IMR-90 (cell line): ENCODE measurements around the gene SOX9. TPM values are rescaled to one million over a fixed set of nuclear protein-coding genes. Genes with fewer than 3 reads are reported as not detected.

Source experiments
- ATAC-seq: fragments of 200-7000 bp; cut with Tn5 transposase; 2 replicates; pipeline ENCODE4 v1.9.1; 2020; ENCODE audit warnings: low read depth, mild to moderate bottlenecking, moderate library complexity
- BruUV-seq: library from RNA; stranded (reverse); fragments of 400-500 nt; replicated peaks from 2 replicates; lab custom pipeline; 2021; lab: Mats Ljungman, UMichigan
- CTCF ChIA-PET: fragments of 300-600 bp; formaldehyde crosslinking; extraction: SDS; loops from one replicate; lab custom pipeline; 2021; ENCODE audit warnings: antibody characterized with exemption; lab: Yijun Ruan, JAX
- POLR2A ChIA-PET: fragments of 300-600 bp; sonication (Branson Sonifier 250); formaldehyde crosslinking; loops from one replicate; lab custom pipeline; 2022; ENCODE audit warnings: antibody characterized with exemption; ENCODE audit not compliant: unreplicated experiment; lab: Charles Lee
- DNase-seq: peaks from one replicate; pipeline ENCODE4 v3.0.0; 2013
- H2AFZ ChIP-seq: replicated peaks from 2 replicates; pipeline ENCODE3; 2013; ENCODE audit warnings: low read length, mild to moderate bottlenecking; ENCODE audit not compliant: poor library complexity
- H2AK5ac ChIP-seq: 2 replicates; pipeline ENCODE4 v1.6.1; 2013; ENCODE audit warnings: low read depth, low read length, inconsistent platforms
- H2AK9ac ChIP-seq: replicated peaks from 2 replicates; pipeline ENCODE3; 2013; ENCODE audit warnings: mild to moderate bottlenecking, low read depth, low read length, moderate library complexity; ENCODE audit not compliant: poor library complexity
- H2BK120ac ChIP-seq: 2 replicates; pipeline ENCODE4 v1.6.1; 2013; ENCODE audit warnings: low read depth, low read length, inconsistent platforms
- H2BK15ac ChIP-seq: 3 replicates; pipeline ENCODE4 v1.6.1; 2013; ENCODE audit warnings: low read depth, low read length, inconsistent platforms
- H2BK20ac ChIP-seq: 2 replicates; pipeline ENCODE4 v1.6.1; 2013; ENCODE audit warnings: low read depth, mild to moderate bottlenecking, inconsistent platforms, low read length, moderate library complexity
- H2BK5ac ChIP-seq: 2 replicates; pipeline ENCODE4 v1.6.1; 2013; ENCODE audit warnings: mild to moderate bottlenecking, low read depth, low read length, inconsistent platforms; ENCODE audit not compliant: poor library complexity, severe bottlenecking
- H3K14ac ChIP-seq: replicated peaks from 2 replicates; pipeline ENCODE4 v1.6.1; 2013; ENCODE audit warnings: low read depth, low read length, inconsistent platforms
- H3K18ac ChIP-seq: 2 replicates; pipeline ENCODE4 v1.6.1; 2013; ENCODE audit warnings: low read depth, low read length, control low read depth
- H3K23ac ChIP-seq: 2 replicates; pipeline ENCODE4 v1.6.1; 2013; ENCODE audit warnings: low read depth, low read length, inconsistent platforms
- H3K27ac ChIP-seq: 2 replicates; pipeline ENCODE4 v1.5.1; 2013; ENCODE audit warnings: mild to moderate bottlenecking, control low read depth, low read length; ENCODE audit not compliant: insufficient read depth
- H3K27me3 ChIP-seq: 2 replicates; pipeline ENCODE4 v1.6.1; 2013; ENCODE audit warnings: low read length; ENCODE audit not compliant: control insufficient read depth, insufficient read depth
- H3K36me3 ChIP-seq: 2 replicates; pipeline ENCODE4 v1.6.1; 2013; ENCODE audit warnings: low read length, mixed read lengths; ENCODE audit not compliant: control insufficient read depth, insufficient read depth
- H3K4ac ChIP-seq: 2 replicates; pipeline ENCODE4 v1.6.1; 2013; ENCODE audit warnings: low read depth, low read length, inconsistent platforms
- H3K4me1 ChIP-seq: 2 replicates; pipeline ENCODE4 v1.6.1; 2013; ENCODE audit warnings: low read length, mixed read lengths; ENCODE audit not compliant: control insufficient read depth, insufficient read depth
- H3K4me2 ChIP-seq: 2 replicates; pipeline ENCODE4 v1.6.1; 2013; ENCODE audit warnings: low read depth, mild to moderate bottlenecking, control low read depth, low read length, moderate library complexity
- H3K4me3 ChIP-seq: 2 replicates; pipeline ENCODE4 v1.5.1; 2013; ENCODE audit warnings: low read depth, mild to moderate bottlenecking, control low read depth, low read length, moderate library complexity; ENCODE audit not compliant: insufficient read depth
- H3K56ac ChIP-seq: 2 replicates; pipeline ENCODE4 v1.6.1; 2013; ENCODE audit warnings: low read length, inconsistent platforms; ENCODE audit not compliant: insufficient read depth; ENCODE audit errors: extremely low read depth
- H3K79me1 ChIP-seq, 2 experiments: 2 replicates each; pipeline ENCODE4 v1.6.1; 2013; ENCODE audit warnings: low read length in 2 of 2, inconsistent platforms in 1 of 2, low read depth in 1 of 2
- H3K9ac ChIP-seq: 2 replicates; pipeline ENCODE4 v1.6.1; 2013; ENCODE audit warnings: low read depth, low read length, control low read depth
- H3K9me1 ChIP-seq: 2 replicates; pipeline ENCODE4 v1.6.1; 2013; ENCODE audit warnings: low read length, inconsistent platforms; ENCODE audit not compliant: insufficient read depth
- H3K9me3 ChIP-seq: 2 replicates; pipeline ENCODE4 v1.6.1; 2013; ENCODE audit warnings: low read length; ENCODE audit not compliant: control insufficient read depth, insufficient read depth
- H4K20me1 ChIP-seq: 2 replicates; pipeline ENCODE4 v1.6.1; 2013; ENCODE audit warnings: low read length, inconsistent platforms; ENCODE audit not compliant: insufficient read depth
- H4K5ac ChIP-seq: 2 replicates; pipeline ENCODE4 v1.6.1; 2013; ENCODE audit warnings: mild to moderate bottlenecking, low read depth, low read length, control low read depth
- H4K8ac ChIP-seq, 2 experiments: 2 replicates each; pipeline ENCODE4 v1.6.1; 2013; ENCODE audit warnings: low read depth in 2 of 2, low read length in 2 of 2, control low read depth in 1 of 2, inconsistent platforms in 1 of 2
- H4K91ac ChIP-seq: 2 replicates; pipeline ENCODE4 v1.6.1; 2013; ENCODE audit warnings: low read depth, low read length, inconsistent platforms; ENCODE audit not compliant: insufficient read depth
- CEBPB ChIP-seq: IDR thresholded peaks from 2 replicates; pipeline ENCODE4 v1.6.1; 2012; ENCODE audit warnings: low read depth, low read length, improper control_type of control experiment
- CHD1 ChIP-seq: IDR thresholded peaks from 2 replicates; pipeline ENCODE4 v1.6.1; 2012; ENCODE audit warnings: low read depth, low read length, improper control_type of control experiment
- ELK1 ChIP-seq: fragments of 150-350 bp; IDR thresholded peaks from 2 replicates; pipeline ENCODE4 v1.6.1; 2016; ENCODE audit warnings: low read depth, mild to moderate bottlenecking, low read length, moderate library complexity, borderline replicate concordance
- FOS ChIP-seq: fragments of 150-350 bp; IDR thresholded peaks from 2 replicates; pipeline ENCODE4 v1.6.1; 2016; ENCODE audit warnings: low read depth, low read length
- MXI1 ChIP-seq: IDR thresholded peaks from 2 replicates; pipeline ENCODE4 v1.6.1; 2012; ENCODE audit warnings: low read depth, mild to moderate bottlenecking, low read length, moderate library complexity, borderline replicate concordance
- NFE2L2 ChIP-seq: fragments of 150-350 bp; IDR thresholded peaks from 2 replicates; pipeline ENCODE4 v1.6.1; 2016; ENCODE audit warnings: low read depth, mild to moderate bottlenecking, low read length
- RAD21 ChIP-seq: IDR thresholded peaks from 2 replicates; pipeline ENCODE4 v1.6.1; 2012; ENCODE audit warnings: low read length, improper control_type of control experiment
- RFX5 ChIP-seq: IDR thresholded peaks from 2 replicates; pipeline ENCODE4 v1.8.0; 2012; ENCODE audit warnings: low read depth, mild to moderate bottlenecking, low read length, moderate library complexity
- WGBS, 2 experiments: methylation state at CpG; one replicate each; pipeline versions ENCODE4 v1.1.5 to v1.1.7; 2013; ENCODE audit warnings: missing lambda C conversion rate in 2 of 2; ENCODE audit not compliant: insufficient read length in 1 of 2; ENCODE audit errors: extremely low coverage in 2 of 2; 5-methylcytosine and 5-hydroxymethylcytosine counted together
- dilution Hi-C: fragments of 300-500 bp; cut with HindIII; formaldehyde crosslinking; loops from one replicate; pipeline ENCODE4 v1.14.3; 2018; ENCODE audit warnings: low sequenced_read_pairs; ENCODE audit not compliant: unreplicated experiment
- in situ Hi-C: fragments of 300-500 bp; cut with MboI; formaldehyde crosslinking; loops from 3 replicates; pipeline ENCODE4 v1.14.3; 2019; ENCODE audit warnings: low sequenced_read_pairs, inconsistent platforms, mixed read lengths
- intact Hi-C: fragments of 100-400 bp; cut with micrococcal nuclease; formaldehyde crosslinking; loops from 2 replicates; pipeline ENCODE4 v1.10.0; 2022
- polyA plus RNA-seq, 3 experiments: library from polyadenylated mRNA; depleted of rRNA; stranded (reverse); fragments of >200 nt; gene quantifications; 2 replicates each; pipeline ENCODE4 v1.2.3, GENCODE V29; 2012; ENCODE audit warnings: low replicate concordance in 1 of 3
- total RNA-seq: library from RNA; depleted of rRNA; stranded (reverse); fragments of >200 nt; gene quantifications from 2 replicates; pipeline ENCODE4 v1.2.3, GENCODE V29; 2012

SOX9 gene
- total and polyA plus RNA-seq, 2 of the 4 experiments (the other 2 are of a cell fraction): 4.1 to 12.7 TPM

- Histone ChIP-seq H4K5ac (peak overlapping the region; percentile 78), H3K14ac (peak overlapping the region; percentile 93), H3K4me3 (peak overlapping the region; percentile 95), H2AK5ac (peak overlapping the region; percentile 76; the same call in 1 of the 2 replicates), H3K4me1 (peaks cover 22% of the 10 kb centered on the region), H3K9ac (peak overlapping the region; percentile 95), H3K27ac (peak overlapping the region; percentile 96), H3K79me1 (peaks cover 3 to 25% of the 10 kb centered on the region in 2 experiments; a peak in 3 of 4 replicates), H4K8ac (peak overlapping the region; percentile 59 to 69; a peak in 2 of 4 replicates), H3K9me1 (peaks cover 3% of the 10 kb centered on the region; the same call in 1 of the 2 replicates), H2BK20ac (no peak overlapping the region), H3K56ac (peak overlapping the region; percentile 70; the same call in 1 of the 2 replicates), H3K4ac (peak overlapping the region; percentile 81), H3K9me3 (no peaks in the 10 kb centered on the region), H4K91ac (peak overlapping the region; percentile 80), H3K27me3 (peaks cover 7% of the 10 kb centered on the region; the same call in 1 of the 2 replicates), H2BK15ac (peak overlapping the region; percentile 32; the same call in 1 of the 3 replicates), H2AFZ (peak overlapping the region; percentile 90), H3K18ac (peak overlapping the region; percentile 55), H2BK120ac (peak overlapping the region; percentile 80), H3K23ac (peak overlapping the region; percentile 95), H3K4me2 (peak overlapping the region; percentile 90), H2AK9ac (peak overlapping the region; percentile 87), H3K36me3 (peaks cover 19% of the 10 kb centered on the region), H4K20me1 (peaks cover 8% of the 10 kb centered on the region), H2BK5ac (peak overlapping the region; percentile 89)
- peak; percentile 58 for DNase-seq
- WGBS, 2 experiments: no CpG with 5 or more reads among the region's 36 CpGs
- ATAC-seq: peak; percentile 6
- intact Hi-C loops (loop anchor here (1.0 to 5.0 kb wide), 3 partner anchors 70 to 310 kb away; no protein-coding TSS in a partner anchor), dilution Hi-C loops (no loop called here), in situ Hi-C loops (no loop called here)
- ChIA-PET POLR2A (interaction anchor here (0.7 to 0.8 kb wide), 2 partner anchors 414 to 1192 kb away, joined by 3 to 10 read pairs; no protein-coding TSS in a partner anchor), CTCF (interaction anchor here (0.5 to 1.2 kb wide), 3 partner anchors 216 to 1356 kb away, joined by 3 to 6 read pairs (median 4); no protein-coding TSS in a partner anchor)
- no TSS peak for BruUV-seq
- TF ChIP-seq CHD1: 0 out of 2 replicates have a peak, but pooled peaks have one; percentile 61
- no peak for TF ChIP-seq ELK1
- no peak for TF ChIP-seq RFX5
- no peak for TF ChIP-seq FOS
- TF ChIP-seq CEBPB: no peak
- TF ChIP-seq RAD21: no peak
- TF ChIP-seq MXI1: no peak; the same call in 1 of the 2 replicates
- TF ChIP-seq NFE2L2: no peak
Observed at GRCh38 chr17:72122010-72122764, 1.4 kb downstream of the SOX9 start.
